Heart left ventricle (tissue), 13 donors: Measurements from ENCODE around the gene GXYLT2.

Experiments used
- POLR2A ChIP-seq, 2 donors: fragments of 450-650 bp; IDR thresholded peaks; one replicate each; pipeline ENCODE4 v1.6.1; 2017; ENCODE audit warnings: antibody characterized with exemption in 2 of 2, mild to moderate bottlenecking in 2 of 2, moderate library complexity in 2 of 2
- TF ChIP-seq, protein P1 (sequence below), 12 donors: fragments of 200-600 bp; sonication (generic) in 4 of 12; IDR thresholded peaks; one replicate each; pipeline versions ENCODE4 v1.5.0 to v1.8.0; 2018 to 2022; ENCODE audit warnings: antibody characterized with exemption in 12 of 12, mild to moderate bottlenecking in 5 of 12
- donor health status: ischemic (EF 13 %, LVEDD 7.1; RV severe dilation, severe dysfunction).
- donor health status: DM: no; HTN: yes; CAD: no.
- donor health status: DM: no; HTN: no; CAD: no.
- donor health status: ischemic (EF 25% LVEDD 6.9; RV normal size, moderate dysfunction).
- donor health status: ischemic (EF 25% LVEDD 5.7; RV mildly dilated, moderate dysfunction).
- donor health status: ischemic (EF 35%, LVEDD 5.7; RV mildly dilated, moderate dysfunction).
- donor health status: nonischemic (EF 11% LVEDD 7.7; RV severe dilation, severe dysfunction).
- donor health status: DM: yes; HTN: yes; CAD: no.
- donor health status: PGD.
- donor health status: ischemic (EF 29% LVEDD 5.4; RV normal size, mild dysfunction).
- donor health status: nonischemic (EF 23%, LVEDD 6.1; RV moderate dilation, normal function).

DNA sequence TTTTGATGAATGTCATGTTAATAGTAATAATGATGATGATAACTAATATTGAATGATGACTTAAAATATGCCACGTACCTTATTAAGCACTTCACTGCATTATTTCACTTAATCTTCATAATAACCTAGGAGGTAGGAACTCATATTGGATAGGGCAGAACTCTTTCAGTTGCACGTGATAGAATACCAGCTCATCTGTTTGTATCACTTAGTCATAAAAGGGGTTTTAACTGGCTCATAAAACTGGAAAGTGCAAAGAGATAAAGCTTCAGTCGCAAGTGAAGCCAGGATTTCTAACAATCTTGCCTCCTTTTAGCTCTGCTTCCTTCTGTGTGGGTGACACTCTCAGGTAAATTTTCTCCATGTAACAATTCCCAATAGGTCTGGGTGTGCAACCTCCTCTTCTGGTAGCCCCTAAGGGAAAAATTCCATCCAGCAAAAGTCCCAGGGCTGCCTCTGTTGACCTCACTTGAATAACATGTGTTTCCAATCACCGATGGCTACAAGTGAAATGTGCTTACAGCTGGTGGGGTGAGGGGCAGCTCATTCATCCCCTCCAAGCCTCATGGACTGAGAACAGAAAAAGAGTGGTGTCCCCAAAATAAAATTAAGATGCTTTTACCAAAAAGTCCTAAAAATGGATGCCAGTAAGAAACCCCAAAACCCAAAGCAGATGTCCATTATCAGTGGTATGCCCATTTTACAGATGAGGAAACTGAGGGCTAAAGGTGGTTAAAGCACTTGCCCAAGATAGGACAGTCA is 9.3 kb downstream of the GXYLT2 start:
- TF ChIP-seq, protein P1, sequence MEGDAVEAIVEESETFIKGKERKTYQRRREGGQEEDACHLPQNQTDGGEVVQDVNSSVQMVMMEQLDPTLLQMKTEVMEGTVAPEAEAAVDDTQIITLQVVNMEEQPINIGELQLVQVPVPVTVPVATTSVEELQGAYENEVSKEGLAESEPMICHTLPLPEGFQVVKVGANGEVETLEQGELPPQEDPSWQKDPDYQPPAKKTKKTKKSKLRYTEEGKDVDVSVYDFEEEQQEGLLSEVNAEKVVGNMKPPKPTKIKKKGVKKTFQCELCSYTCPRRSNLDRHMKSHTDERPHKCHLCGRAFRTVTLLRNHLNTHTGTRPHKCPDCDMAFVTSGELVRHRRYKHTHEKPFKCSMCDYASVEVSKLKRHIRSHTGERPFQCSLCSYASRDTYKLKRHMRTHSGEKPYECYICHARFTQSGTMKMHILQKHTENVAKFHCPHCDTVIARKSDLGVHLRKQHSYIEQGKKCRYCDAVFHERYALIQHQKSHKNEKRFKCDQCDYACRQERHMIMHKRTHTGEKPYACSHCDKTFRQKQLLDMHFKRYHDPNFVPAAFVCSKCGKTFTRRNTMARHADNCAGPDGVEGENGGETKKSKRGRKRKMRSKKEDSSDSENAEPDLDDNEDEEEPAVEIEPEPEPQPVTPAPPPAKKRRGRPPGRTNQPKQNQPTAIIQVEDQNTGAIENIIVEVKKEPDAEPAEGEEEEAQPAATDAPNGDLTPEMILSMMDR (IDR thresholded peaks at IDR 0.05), result no peak
- TF ChIP-seq POLR2A (IDR thresholded peaks at IDR 0.05), result no peak
